Hepatocyte (in vitro differentiated cells): ENCODE results near the gene GLRA3. TPM values are rescaled to one million over a fixed set of nuclear protein-coding genes. Genes with fewer than 3 reads are reported as not detected.

Source experiments
- DNase-seq: peaks from one replicate; pipeline ENCODE4 v3.0.0-alpha.2; 2016; ENCODE audit warnings: low spot score
- H2AFZ ChIP-seq: fragments of 200-600 bp; sonication (generic); 2 replicates; pipeline ENCODE4 v1.6.0; 2016; ENCODE audit warnings: antibody characterized with exemption, mild to moderate bottlenecking
- H3K27ac ChIP-seq: fragments of 200-600 bp; sonication (generic); 2 replicates; pipeline ENCODE4 v1.5.1; 2016; ENCODE audit warnings: mild to moderate bottlenecking
- H3K27me3 ChIP-seq: fragments of 200-600 bp; sonication (generic); 2 replicates; pipeline ENCODE4 v1.6.1; 2016
- H3K36me3 ChIP-seq: fragments of 200-600 bp; sonication (generic); replicated peaks from 2 replicates; pipeline ENCODE4 v1.5.1; 2016; ENCODE audit warnings: low read depth; ENCODE audit not compliant: insufficient read depth
- H3K4me1 ChIP-seq: fragments of 200-600 bp; sonication (generic); 2 replicates; pipeline ENCODE4 v1.5.1; 2016; ENCODE audit warnings: mild to moderate bottlenecking, moderate library complexity; ENCODE audit not compliant: insufficient read depth
- H3K4me2 ChIP-seq: fragments of 200-600 bp; sonication (generic); 2 replicates; pipeline ENCODE4 v1.6.0; 2016
- H3K4me3 ChIP-seq: fragments of 200-600 bp; sonication (generic); 2 replicates; pipeline ENCODE4 v1.5.1; 2016; ENCODE audit warnings: mild to moderate bottlenecking
- H3K79me2 ChIP-seq: fragments of 200-600 bp; sonication (generic); 2 replicates; pipeline ENCODE4 v1.6.0; 2017; ENCODE audit warnings: mild to moderate bottlenecking
- H3K9me2 ChIP-seq: fragments of 200-600 bp; sonication (generic); replicated peaks from 2 replicates; pipeline ENCODE4 v1.6.0; 2017; ENCODE audit warnings: mild to moderate bottlenecking; ENCODE audit not compliant: insufficient read depth
- H3K9me3 ChIP-seq: fragments of 200-600 bp; sonication (generic); 2 replicates; pipeline ENCODE4 v1.5.1; 2016; ENCODE audit warnings: low read depth, mild to moderate bottlenecking
- H4K20me1 ChIP-seq: fragments of 200-600 bp; sonication (generic); 2 replicates; pipeline ENCODE4 v1.6.0; 2016; ENCODE audit warnings: mild to moderate bottlenecking; ENCODE audit not compliant: insufficient read depth, poor library complexity, severe bottlenecking
- CTCF ChIP-seq: fragments of 200-600 bp; sonication (generic); IDR thresholded peaks from 2 replicates; pipeline ENCODE4 v1.5.1; 2016; ENCODE audit warnings: antibody characterized with exemption, mild to moderate bottlenecking; ENCODE audit not compliant: poor library complexity
- EZH2 ChIP-seq: fragments of 200-600 bp; sonication (generic); IDR thresholded peaks from 2 replicates; pipeline ENCODE4 v1.6.1; 2016; ENCODE audit warnings: antibody characterized with exemption, mild to moderate bottlenecking, borderline replicate concordance
- EZH2phosphoT487 ChIP-seq: fragments of 200-600 bp; sonication (generic); IDR thresholded peaks from one replicate; pipeline ENCODE4 v1.6.1; 2018; ENCODE audit warnings: antibody characterized with exemption, mild to moderate bottlenecking, low read depth, moderate library complexity; ENCODE audit not compliant: unreplicated experiment, severe bottlenecking
- WGBS: methylation state at CpG from one replicate; pipeline ENCODE4 v1.1.6; 2016; ENCODE audit warnings: low lambda C conversion rate; ENCODE audit errors: missing lambda C conversion rate; 5-methylcytosine and 5-hydroxymethylcytosine counted together
- polyA plus RNA-seq: library from polyadenylated mRNA; unstranded; fragments of >200 nt; fragmentation: Nextera tagmentation; extraction: Ambion mirVana; gene quantifications from 2 replicates; pipeline ENCODE4 v1.2.1, GENCODE V29; 2016
- total RNA-seq: library from RNA; depleted of rRNA; stranded (reverse); fragments of >200 nt; gene quantifications from 2 replicates; pipeline ENCODE4 v1.2.3, GENCODE V29; 2014

The GLRA3 gene
- total and polyA plus RNA-seq, 2 experiments from 2014 or later: 0.10 TPM; not detected in 1

- no peaks in the 10 kb centered on the region for H3K4me1 ChIP-seq
- no peak for DNase-seq
- H3K79me2 ChIP-seq: no peaks in the 10 kb centered on the region
- WGBS: 84% methylated on average over 4 of the region's 4 CpGs
- no peak overlapping the region for H3K4me2 ChIP-seq
- H3K9me2 ChIP-seq: no peaks in the 10 kb centered on the region
- no peak overlapping the region for H3K27ac ChIP-seq
- no peaks in the 10 kb centered on the region for H3K9me3 ChIP-seq
- no peaks in the 10 kb centered on the region for H4K20me1 ChIP-seq
- H2AFZ ChIP-seq: no peak overlapping the region
- no peaks in the 10 kb centered on the region for H3K36me3 ChIP-seq
- no peak for TF ChIP-seq EZH2
- no peak overlapping the region for H3K4me3 ChIP-seq
- no peaks in the 10 kb centered on the region for H3K27me3 ChIP-seq
Measured at GRCh38 chr4:174753021-174753420, 76.0 kb downstream of the GLRA3 start.

GRCh38 chr4:174752026-174752425 is 77.0 kb downstream of the GLRA3 start:
- Histone ChIP-seq H3K27ac (no peak overlapping the region), H3K79me2 (no peaks in the 10 kb centered on the region), H3K4me2 (no peak overlapping the region), H3K36me3 (no peaks in the 10 kb centered on the region), H3K9me3 (no peaks in the 10 kb centered on the region), H2AFZ (no peak overlapping the region), H3K4me3 (no peak overlapping the region), H3K9me2 (no peaks in the 10 kb centered on the region), H3K27me3 (no peaks in the 10 kb centered on the region), H3K4me1 (no peaks in the 10 kb centered on the region), H4K20me1 (no peaks in the 10 kb centered on the region)
- WGBS: 96% methylated on average over 2 of the region's 2 CpGs
- DNase-seq: no peak
- no peak for TF ChIP-seq EZH2phosphoT487
- no peak for TF ChIP-seq EZH2
- TF ChIP-seq CTCF: no peak

- no peak for DNase-seq
- Histone ChIP-seq H3K36me3 (no peaks in the 10 kb centered on the region), H3K4me3 (no peak overlapping the region), H3K79me2 (no peaks in the 10 kb centered on the region), H3K4me1 (no peaks in the 10 kb centered on the region), H3K4me2 (no peak overlapping the region), H4K20me1 (no peaks in the 10 kb centered on the region), H2AFZ (no peak overlapping the region), H3K27me3 (no peaks in the 10 kb centered on the region), H3K27ac (no peak overlapping the region), H3K9me3 (no peaks in the 10 kb centered on the region), H3K9me2 (no peaks in the 10 kb centered on the region)
- TF ChIP-seq CTCF (no peak), EZH2phosphoT487 (no peak), EZH2 (no peak)
- 82% methylated on average over 3 of the region's 3 CpGs for WGBS
Measured at GRCh38 chr4:174749091-174749490, 80.0 kb downstream of the GLRA3 start.

- no peaks in the 10 kb centered on the region for H3K79me2 ChIP-seq
- no peaks in the 10 kb centered on the region for H3K9me2 ChIP-seq
- TF ChIP-seq EZH2phosphoT487 (no peak), EZH2 (no peak), CTCF (no peak)
- no peaks in the 10 kb centered on the region for H4K20me1 ChIP-seq
- H3K4me1 ChIP-seq: no peaks in the 10 kb centered on the region
- DNase-seq: no peak
- H2AFZ ChIP-seq: no peak overlapping the region
- H3K27ac ChIP-seq: no peak overlapping the region
- 85% methylated on average over 2 of the region's 2 CpGs for WGBS
- no peaks in the 10 kb centered on the region for H3K36me3 ChIP-seq
- no peaks in the 10 kb centered on the region for H3K27me3 ChIP-seq
- H3K4me3 ChIP-seq: no peak overlapping the region
- no peaks in the 10 kb centered on the region for H3K9me3 ChIP-seq
- no peak overlapping the region for H3K4me2 ChIP-seq
Measured at GRCh38 chr4:174746710-174747109, 82.3 kb downstream of the GLRA3 start.
